Measurements from ENCODE around the gene KLHL20.
"Not testable (repeated sequence)": the region's sequence is repeated elsewhere in the genome, so short reads cannot be mapped to it uniquely, and the experiment has no call there.

Gene KLHL20

GRCh38 chr1:173714759-173715537 is at the start of gene KLHL20:
Gene KLHL20, plus strand, starts transcription at chr1:173714981. Its CDS starts 1,063 bp downstream, at chr1:173716044.
- peak; percentile 57 for DNase-seq

GRCh38 chr1:173666646-173667045 is 48.1 kb upstream of the KLHL20 start:
- no peak for DNase-seq

- no peak for DNase-seq
Measured at GRCh38 chr1:173669491-173669941, 45.3 kb upstream of the KLHL20 start, which contains the start of gene ANKRD45. Gene ANKRD45, minus strand, starts transcription at chr1:173669851. Its CDS starts 10,433 bp downstream, at chr1:173659418.

- DNase-seq, result not testable (repeated sequence)
Measured at GRCh38 chr1:173674496-173674895, 40.3 kb upstream of the KLHL20 start.

GRCh38 chr1:173680152-173680551 is 34.6 kb upstream of the KLHL20 start:
- not testable (repeated sequence) for DNase-seq

GRCh38 chr1:173682184-173682583 is 32.6 kb upstream of the KLHL20 start:
- no peak for DNase-seq

- DNase-seq, result not testable (repeated sequence)
Measured at GRCh38 chr1:173683838-173684237, 30.9 kb upstream of the KLHL20 start.

- DNase-seq, result not testable (repeated sequence)
Measured at GRCh38 chr1:173685121-173685520, 29.7 kb upstream of the KLHL20 start.

GRCh38 chr1:173688300-173688699 is 26.5 kb upstream of the KLHL20 start:
- DNase-seq, result no peak

GRCh38 chr1:173693238-173693637 is 21.5 kb upstream of the KLHL20 start:
- no peak for DNase-seq

- DNase-seq, result not testable (repeated sequence)
Measured at GRCh38 chr1:173701299-173701698, 13.5 kb upstream of the KLHL20 start.

- DNase-seq, result no peak
Measured at GRCh38 chr1:173702736-173703135, 12.0 kb upstream of the KLHL20 start.

- DNase-seq, result no peak
Measured at GRCh38 chr1:173705117-173705516, 9.7 kb upstream of the KLHL20 start.

GRCh38 chr1:173708787-173709186 is 6.0 kb upstream of the KLHL20 start:
- no peak for DNase-seq

GRCh38 chr1:173714441-173714758 is 381 bp upstream of the KLHL20 start:
- no peak for DNase-seq

- DNase-seq, result no peak
Measured at GRCh38 chr1:173715538-173715844, 710 bp downstream of the KLHL20 start.

- DNase-seq, result no peak
Measured at GRCh38 chr1:173717238-173717637, 2.5 kb downstream of the KLHL20 start.

GRCh38 chr1:173731331-173731730 is 16.6 kb downstream of the KLHL20 start:
- DNase-seq, result not testable (repeated sequence)

GRCh38 chr1:173733912-173734311 is 19.1 kb downstream of the KLHL20 start:
- DNase-seq, result no peak

GRCh38 chr1:173736104-173736503 is 21.3 kb downstream of the KLHL20 start:
- DNase-seq, result not testable (repeated sequence)

- no peak for DNase-seq
Measured at GRCh38 chr1:173742203-173742886, 27.6 kb downstream of the KLHL20 start.

GRCh38 chr1:173744651-173745050 is 29.9 kb downstream of the KLHL20 start:
- DNase-seq, result no peak

- DNase-seq, result no peak
Measured at GRCh38 chr1:173749137-173749536, 34.4 kb downstream of the KLHL20 start.

GRCh38 chr1:173753830-173754229 is 39.0 kb downstream of the KLHL20 start:
- no peak for DNase-seq

Measured in amniotic stem cell (primary cell).